OCI-LY3 (cell line): ENCODE results near the gene SMYD3.

ENCODE experiments used
- H2AFZ ChIP-seq: fragments of 200-600, 300-600 bp; shearing (Covaris generic); 2 replicates; pipeline ENCODE4 v1.6.0; 2014; ENCODE audit warnings: antibody characterized with exemption, low read depth, low read length
- H3K27ac ChIP-seq: fragments of 200-600, 300-600 bp; sonication (generic); 2 replicates; pipeline ENCODE4 v1.5.1; 2014; ENCODE audit warnings: mild to moderate bottlenecking, low read length, moderate library complexity, mixed read lengths
- H3K27me3 ChIP-seq: fragments of 200-600, 300-600 bp; sonication (generic); 2 replicates; pipeline ENCODE4 v1.6.1; 2014; ENCODE audit warnings: low read depth, low read length, mixed read lengths
- H3K36me3 ChIP-seq: fragments of 200-600, 300-600 bp; sonication (generic); replicated peaks from 2 replicates; pipeline ENCODE3; 2014; ENCODE audit warnings: low read depth, low read length, mixed read lengths
- H3K4me1 ChIP-seq: fragments of 300-600, 200-600 bp; sonication (generic); 2 replicates; pipeline ENCODE4 v1.6.1; 2014; ENCODE audit warnings: low read length, mixed read lengths
- H3K4me2 ChIP-seq: fragments of 200-600, 300-600 bp; sonication (generic); 2 replicates; pipeline ENCODE4 v1.6.1; 2014; ENCODE audit warnings: low read length, mixed read lengths
- H3K4me3 ChIP-seq: fragments of 300-600, 200-600 bp; sonication (generic); 2 replicates; pipeline ENCODE4 v1.5.1; 2014; ENCODE audit warnings: antibody characterized with exemption, mild to moderate bottlenecking, low read length, moderate library complexity
- H3K79me2 ChIP-seq: fragments of 300-600, 200-600 bp; shearing (Covaris generic); 2 replicates; pipeline ENCODE4 v1.6.1; 2014; ENCODE audit warnings: mild to moderate bottlenecking, low read length, mixed read lengths
- H3K9ac ChIP-seq: fragments of 300-600, 200-600 bp; shearing (Covaris generic); 2 replicates; pipeline ENCODE4 v1.6.0; 2014; ENCODE audit warnings: mild to moderate bottlenecking, low read length, moderate library complexity
- H3K9me3 ChIP-seq: fragments of 200-600, 300-600 bp; shearing (Covaris generic); 2 replicates; pipeline ENCODE4 v1.6.1; 2014; ENCODE audit warnings: low read length, mixed read lengths; ENCODE audit not compliant: insufficient read depth
- H4K20me1 ChIP-seq: fragments of 200-600, 300-600 bp; sonication (generic); 2 replicates; pipeline ENCODE4 v1.6.1; 2016; ENCODE audit warnings: low read length, mixed read lengths; ENCODE audit not compliant: insufficient read depth
- EZH2phosphoT487 ChIP-seq: fragments of 200-600 bp; shearing (Covaris generic); IDR thresholded peaks from 2 replicates; pipeline ENCODE4 v1.6.1; 2018; ENCODE audit warnings: antibody characterized with exemption, mixed run types, low read depth
- TF ChIP-seq, protein P1 (sequence below): fragments of 200-600, 300-600 bp; sonication (generic); IDR thresholded peaks from 2 replicates; pipeline ENCODE4 v1.5.1; 2014; ENCODE audit warnings: antibody characterized with exemption, low read length, low read depth

Gene SMYD3

GRCh38 chr1:245879091-245879490 is 628.0 kb downstream of the SMYD3 start:
- Histone ChIP-seq H4K20me1 (no peaks in the 10 kb centered on the region), H3K27me3 (no peaks in the 10 kb centered on the region), H3K36me3 (no peaks in the 10 kb centered on the region), H3K79me2 (no peaks in the 10 kb centered on the region), H3K9ac (no peak overlapping the region), H3K4me2 (no peak overlapping the region), H3K9me3 (no peaks in the 10 kb centered on the region), H3K4me3 (no peak overlapping the region), H3K27ac (no peak overlapping the region), H3K4me1 (no peaks in the 10 kb centered on the region), H2AFZ (no peak overlapping the region)
- TF ChIP-seq, protein P1, sequence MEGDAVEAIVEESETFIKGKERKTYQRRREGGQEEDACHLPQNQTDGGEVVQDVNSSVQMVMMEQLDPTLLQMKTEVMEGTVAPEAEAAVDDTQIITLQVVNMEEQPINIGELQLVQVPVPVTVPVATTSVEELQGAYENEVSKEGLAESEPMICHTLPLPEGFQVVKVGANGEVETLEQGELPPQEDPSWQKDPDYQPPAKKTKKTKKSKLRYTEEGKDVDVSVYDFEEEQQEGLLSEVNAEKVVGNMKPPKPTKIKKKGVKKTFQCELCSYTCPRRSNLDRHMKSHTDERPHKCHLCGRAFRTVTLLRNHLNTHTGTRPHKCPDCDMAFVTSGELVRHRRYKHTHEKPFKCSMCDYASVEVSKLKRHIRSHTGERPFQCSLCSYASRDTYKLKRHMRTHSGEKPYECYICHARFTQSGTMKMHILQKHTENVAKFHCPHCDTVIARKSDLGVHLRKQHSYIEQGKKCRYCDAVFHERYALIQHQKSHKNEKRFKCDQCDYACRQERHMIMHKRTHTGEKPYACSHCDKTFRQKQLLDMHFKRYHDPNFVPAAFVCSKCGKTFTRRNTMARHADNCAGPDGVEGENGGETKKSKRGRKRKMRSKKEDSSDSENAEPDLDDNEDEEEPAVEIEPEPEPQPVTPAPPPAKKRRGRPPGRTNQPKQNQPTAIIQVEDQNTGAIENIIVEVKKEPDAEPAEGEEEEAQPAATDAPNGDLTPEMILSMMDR = no peak
- TF ChIP-seq EZH2phosphoT487 = no peak

GRCh38 chr1:245878585-245878984 is 628.5 kb downstream of the SMYD3 start:
- no peak overlapping the region for H3K4me3 ChIP-seq
- no peak for TF ChIP-seq EZH2phosphoT487
- TF ChIP-seq, protein P1 = no peak
- no peaks in the 10 kb centered on the region for H3K79me2 ChIP-seq
- no peak overlapping the region for H2AFZ ChIP-seq
- H3K4me2 ChIP-seq = no peak overlapping the region
- H3K36me3 ChIP-seq = no peaks in the 10 kb centered on the region
- H3K9ac ChIP-seq = no peak overlapping the region
- no peaks in the 10 kb centered on the region for H4K20me1 ChIP-seq
- no peaks in the 10 kb centered on the region for H3K9me3 ChIP-seq
- H3K4me1 ChIP-seq = no peaks in the 10 kb centered on the region
- no peaks in the 10 kb centered on the region for H3K27me3 ChIP-seq
- no peak overlapping the region for H3K27ac ChIP-seq

DNA sequence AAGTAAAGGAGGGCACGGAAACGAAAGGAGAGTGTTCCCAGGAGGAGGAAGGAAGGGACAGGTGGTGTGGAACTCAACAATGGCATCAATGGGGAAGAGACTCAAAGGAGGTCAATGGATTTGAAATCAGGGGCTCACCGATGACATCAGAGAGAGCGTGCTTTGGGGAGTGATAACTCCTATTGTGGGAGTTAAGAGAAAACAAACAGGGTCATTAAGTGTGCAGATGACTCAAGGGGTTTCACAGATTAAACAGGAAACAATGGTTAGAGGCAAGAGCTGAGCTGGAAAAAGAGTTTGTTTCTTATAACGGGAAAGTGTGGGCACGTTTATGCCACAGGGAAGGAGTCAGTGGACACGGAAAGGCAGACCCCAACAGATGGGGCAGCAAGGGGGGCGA is 629.1 kb downstream of the SMYD3 start:
- Histone ChIP-seq H3K9ac (no peak overlapping the region), H3K4me2 (no peak overlapping the region), H3K27me3 (no peaks in the 10 kb centered on the region), H3K4me3 (no peak overlapping the region), H2AFZ (no peak overlapping the region), H3K9me3 (no peaks in the 10 kb centered on the region), H3K36me3 (no peaks in the 10 kb centered on the region), H3K4me1 (no peaks in the 10 kb centered on the region), H3K79me2 (no peaks in the 10 kb centered on the region), H4K20me1 (no peaks in the 10 kb centered on the region), H3K27ac (no peak overlapping the region)
- TF ChIP-seq EZH2phosphoT487 = no peak
- TF ChIP-seq, protein P1 = no peak

- Histone ChIP-seq H3K4me1 (no peaks in the 10 kb centered on the region), H3K36me3 (no peaks in the 10 kb centered on the region), H3K4me2 (no peak overlapping the region), H3K4me3 (no peak overlapping the region), H3K9ac (no peak overlapping the region), H3K27me3 (no peaks in the 10 kb centered on the region), H3K9me3 (no peaks in the 10 kb centered on the region), H3K79me2 (no peaks in the 10 kb centered on the region), H4K20me1 (no peaks in the 10 kb centered on the region), H3K27ac (no peak overlapping the region), H2AFZ (no peak overlapping the region)
- TF ChIP-seq, protein P1 = no peak
- no peak for TF ChIP-seq EZH2phosphoT487
Observed at GRCh38 chr1:245876586-245876985, 630.5 kb downstream of the SMYD3 start.
